NCI-H1092 (cell line): Measurements from ENCODE around the gene SLC22A5.
"Not testable (repeated sequence)": the region's sequence is repeated elsewhere in the genome, so short reads cannot be mapped to it uniquely, and the experiment has no call there.

Experiments used
- DNase-seq: peaks from one replicate; lab custom pipeline; 2025; lab: John Stamatoyannopoulos, UW

Gene SLC22A5

GRCh38 chr5:132388244-132389050, 18.9 kb downstream of the SLC22A5 start:
- DNase-seq, result no peak

- DNase-seq, result no peak
Measured at GRCh38 chr5:132389051-132389331, 19.5 kb downstream of the SLC22A5 start.

GRCh38 chr5:132389585-132390286, 20.2 kb downstream of the SLC22A5 start:
- no peak for DNase-seq

- DNase-seq, result no peak
Measured at GRCh38 chr5:132391247-132391646, 21.7 kb downstream of the SLC22A5 start.

GRCh38 chr5:132391870-132392269, 22.4 kb downstream of the SLC22A5 start:
- no peak for DNase-seq

GRCh38 chr5:132392411-132392810, 22.9 kb downstream of the SLC22A5 start:
- no peak for DNase-seq

- DNase-seq, result no peak
Measured at GRCh38 chr5:132392978-132393825, 23.7 kb downstream of the SLC22A5 start.

GRCh38 chr5:132394667-132395259, 25.3 kb downstream of the SLC22A5 start:
- DNase-seq, result peak; percentile 2

GRCh38 chr5:132396589-132397031, 27.1 kb downstream of the SLC22A5 start:
- no peak for DNase-seq

GRCh38 chr5:132397224-132397623, 27.7 kb downstream of the SLC22A5 start:
- no peak for DNase-seq

GRCh38 chr5:132397936-132398675, 28.6 kb downstream of the SLC22A5 start:
- not testable (repeated sequence) for DNase-seq

- not testable (repeated sequence) for DNase-seq
Measured at GRCh38 chr5:132404041-132404440, 34.5 kb downstream of the SLC22A5 start.

GRCh38 chr5:132405646-132406045, 36.1 kb downstream of the SLC22A5 start:
- DNase-seq, result no peak

GRCh38 chr5:132406144-132406783, 36.8 kb downstream of the SLC22A5 start:
- no peak for DNase-seq

GRCh38 chr5:132407970-132408369, 38.5 kb downstream of the SLC22A5 start:
- no peak for DNase-seq

- DNase-seq, result no peak
Measured at GRCh38 chr5:132408456-132408855, 38.9 kb downstream of the SLC22A5 start.

- no peak for DNase-seq
Measured at GRCh38 chr5:132408965-132409364, 39.5 kb downstream of the SLC22A5 start.

- DNase-seq, result peak; percentile 50
Measured at GRCh38 chr5:132410451-132411303, 41.2 kb downstream of the SLC22A5 start.

GRCh38 chr5:132411304-132412013, 41.9 kb downstream of the SLC22A5 start:
- DNase-seq, result no peak
